ENCODE results near the gene GRIK4. TPM values are rescaled to one million over a fixed set of nuclear protein-coding genes. Genes with fewer than 3 reads are reported as not detected.

Gene GRIK4
- total RNA-seq, 3 donors from 2014 or later, result 0.36 to 0.51 TPM; not detected in 1

DNA sequence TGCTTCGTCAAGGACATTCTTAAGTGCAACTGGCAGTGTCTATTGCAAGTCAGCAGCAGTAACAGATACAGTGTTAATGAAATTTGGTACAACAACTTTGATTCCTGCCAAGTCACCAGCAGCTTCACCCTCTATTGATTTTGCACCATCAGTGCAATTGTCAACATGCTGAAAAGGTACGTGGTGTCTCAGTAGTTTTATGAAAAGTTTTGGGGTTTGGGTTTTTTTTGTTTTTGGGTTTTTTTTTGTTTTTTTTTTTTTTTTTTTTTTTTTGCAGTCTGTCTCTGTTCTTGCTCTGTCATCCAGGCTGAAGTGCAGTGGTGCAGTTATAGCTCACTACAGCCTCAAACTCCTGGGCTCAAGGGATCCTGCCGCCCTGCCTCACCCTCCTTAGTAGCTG is 19.1 kb upstream of the GRIK4 start:
- H3K36me3 ChIP-seq (ENCODE audit: low read depth), result no peaks in the 10 kb centered on the region
- no peak for DNase-seq
- no peak overlapping the region for H3K4me3 ChIP-seq
- no peaks in the 10 kb centered on the region for H3K4me1 ChIP-seq (ENCODE audit: low read depth)
- H3K9me3 ChIP-seq, result no peaks in the 10 kb centered on the region
- no peak for ATAC-seq
- intact Hi-C loops (cut with DNase I, micrococcal nuclease), result no loop called here
- TF ChIP-seq, protein P1, sequence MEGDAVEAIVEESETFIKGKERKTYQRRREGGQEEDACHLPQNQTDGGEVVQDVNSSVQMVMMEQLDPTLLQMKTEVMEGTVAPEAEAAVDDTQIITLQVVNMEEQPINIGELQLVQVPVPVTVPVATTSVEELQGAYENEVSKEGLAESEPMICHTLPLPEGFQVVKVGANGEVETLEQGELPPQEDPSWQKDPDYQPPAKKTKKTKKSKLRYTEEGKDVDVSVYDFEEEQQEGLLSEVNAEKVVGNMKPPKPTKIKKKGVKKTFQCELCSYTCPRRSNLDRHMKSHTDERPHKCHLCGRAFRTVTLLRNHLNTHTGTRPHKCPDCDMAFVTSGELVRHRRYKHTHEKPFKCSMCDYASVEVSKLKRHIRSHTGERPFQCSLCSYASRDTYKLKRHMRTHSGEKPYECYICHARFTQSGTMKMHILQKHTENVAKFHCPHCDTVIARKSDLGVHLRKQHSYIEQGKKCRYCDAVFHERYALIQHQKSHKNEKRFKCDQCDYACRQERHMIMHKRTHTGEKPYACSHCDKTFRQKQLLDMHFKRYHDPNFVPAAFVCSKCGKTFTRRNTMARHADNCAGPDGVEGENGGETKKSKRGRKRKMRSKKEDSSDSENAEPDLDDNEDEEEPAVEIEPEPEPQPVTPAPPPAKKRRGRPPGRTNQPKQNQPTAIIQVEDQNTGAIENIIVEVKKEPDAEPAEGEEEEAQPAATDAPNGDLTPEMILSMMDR (IDR thresholded peaks at IDR 0.05), result no peak

DNA sequence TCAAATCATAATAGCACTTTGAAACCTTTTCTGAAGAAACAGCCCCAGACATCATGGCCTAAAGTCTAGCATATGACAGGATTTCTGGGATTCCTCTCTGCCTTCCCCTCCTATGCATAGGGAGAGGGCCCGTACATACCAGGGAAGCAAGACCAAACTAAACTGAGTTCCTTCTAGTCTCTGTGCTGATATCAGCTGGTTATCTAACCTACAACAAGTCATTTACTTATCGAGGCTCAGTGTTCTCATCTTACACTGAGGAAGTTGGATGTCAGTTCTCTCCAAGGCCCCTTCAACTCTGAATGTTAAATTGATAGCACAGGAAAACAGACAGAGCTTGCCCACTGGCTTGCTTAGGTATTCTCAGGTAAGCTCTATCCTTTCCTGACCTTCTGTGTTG is 17.0 kb upstream of the GRIK4 start:
- TF ChIP-seq, protein P1 (IDR thresholded peaks at IDR 0.05), result no peak
- H3K36me3 ChIP-seq (ENCODE audit: low read depth), result no peaks in the 10 kb centered on the region
- intact Hi-C loops (cut with DNase I, micrococcal nuclease), result no loop called here
- DNase-seq, result no peak
- H3K4me1 ChIP-seq (ENCODE audit: low read depth), result no peaks in the 10 kb centered on the region
- no peaks in the 10 kb centered on the region for H3K9me3 ChIP-seq
- ATAC-seq, result no peak
- no peak overlapping the region for H3K4me3 ChIP-seq

DNA sequence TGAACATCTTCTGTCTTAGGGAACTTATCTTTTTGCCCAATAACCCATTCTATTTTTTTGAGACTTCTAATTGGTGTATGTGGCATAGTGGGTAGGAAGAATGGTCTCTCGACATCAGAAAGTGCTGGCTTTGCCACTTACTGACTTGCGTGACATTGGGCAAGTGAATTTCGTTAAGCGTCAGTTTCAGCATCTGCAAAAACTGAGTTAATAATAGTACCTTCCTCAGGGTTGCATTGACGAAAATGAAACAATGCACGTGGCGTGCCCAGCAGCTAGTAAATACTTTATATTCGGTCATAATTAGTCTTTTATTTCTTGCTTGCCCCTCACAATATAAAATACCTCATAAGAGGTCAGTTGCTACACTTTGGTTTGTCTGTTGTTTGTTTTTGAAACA is 12.5 kb upstream of the GRIK4 start:
- Histone ChIP-seq H3K36me3 (ENCODE audit: low read depth) (no peaks in the 10 kb centered on the region), H3K4me1 (ENCODE audit: low read depth) (no peaks in the 10 kb centered on the region), H3K9me3 (no peaks in the 10 kb centered on the region), H3K4me3 (no peak overlapping the region)
- intact Hi-C loops (cut with DNase I, micrococcal nuclease), result no loop called here
- DNase-seq, result no peak
- ATAC-seq, result no peak
- TF ChIP-seq, protein P1 (IDR thresholded peaks at IDR 0.05), result no peak

DNA sequence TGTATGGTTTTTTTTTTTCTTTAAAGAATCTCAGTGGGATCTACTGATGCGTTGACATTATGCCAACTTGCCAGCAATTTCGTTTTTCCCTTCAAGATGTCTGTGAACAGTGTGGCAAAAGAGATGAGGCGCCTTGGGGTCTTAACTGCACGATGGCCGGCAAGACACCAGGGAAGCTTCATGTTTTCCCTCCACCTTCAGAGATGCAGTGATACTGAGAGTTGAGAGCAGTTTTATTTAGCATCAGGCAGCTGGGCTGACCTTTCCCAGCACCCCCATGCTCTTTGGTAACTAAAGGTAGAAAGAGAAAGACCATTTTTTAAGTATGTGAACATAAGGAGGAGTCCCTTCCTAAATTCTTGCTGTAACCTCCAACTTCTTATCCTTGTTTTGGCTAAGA is 11.7 kb upstream of the GRIK4 start:
- DNase-seq, result no peak
- TF ChIP-seq, protein P1 (IDR thresholded peaks at IDR 0.05), result no peak
- H3K4me3 ChIP-seq, result no peak overlapping the region
- no peaks in the 10 kb centered on the region for H3K36me3 ChIP-seq (ENCODE audit: low read depth)
- intact Hi-C loops (cut with DNase I, micrococcal nuclease), result no loop called here
- no peaks in the 10 kb centered on the region for H3K9me3 ChIP-seq
- no peak for ATAC-seq
- no peaks in the 10 kb centered on the region for H3K4me1 ChIP-seq (ENCODE audit: low read depth)

DNA sequence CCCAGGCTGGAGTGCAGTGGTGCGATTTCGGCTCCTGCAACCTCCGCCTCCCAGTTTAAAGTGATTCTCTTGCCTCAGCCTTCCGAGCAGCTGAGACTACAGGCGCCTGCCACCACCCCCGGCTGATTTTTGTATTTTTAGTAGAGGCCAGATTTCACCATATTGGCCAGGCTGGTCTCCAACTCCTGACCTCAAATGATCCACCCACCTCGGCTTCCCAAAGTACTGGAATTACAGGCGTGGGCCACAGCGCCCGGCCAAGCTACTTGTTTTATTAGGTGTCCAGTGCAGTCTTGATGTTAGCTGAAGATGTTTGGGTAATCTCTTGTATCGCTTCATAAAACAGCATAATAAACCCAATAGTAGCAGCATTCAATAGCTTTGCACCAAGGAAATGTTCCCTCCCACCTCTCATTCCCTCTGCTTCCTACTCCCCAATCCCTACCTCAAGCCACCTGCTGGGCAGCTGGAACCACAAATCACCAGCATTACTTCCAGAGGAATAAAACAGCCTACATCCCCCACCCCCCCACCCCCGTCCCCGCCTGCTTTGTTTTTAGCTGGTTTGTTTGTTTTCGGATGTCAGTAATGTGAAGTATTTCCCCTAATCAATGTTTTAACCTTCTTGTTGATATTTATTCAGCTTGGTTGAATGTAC is 11.0 kb upstream of the GRIK4 start:
- ATAC-seq, result no peak
- Histone ChIP-seq H3K9me3 (no peaks in the 10 kb centered on the region), H3K4me1 (ENCODE audit: low read depth) (no peaks in the 10 kb centered on the region), H3K4me3 (no peak overlapping the region), H3K36me3 (ENCODE audit: low read depth) (no peaks in the 10 kb centered on the region)
- intact Hi-C loops (cut with DNase I, micrococcal nuclease), result no loop called here
- TF ChIP-seq, protein P1 (IDR thresholded peaks at IDR 0.05), result no peak
- DNase-seq, result no peak

DNA sequence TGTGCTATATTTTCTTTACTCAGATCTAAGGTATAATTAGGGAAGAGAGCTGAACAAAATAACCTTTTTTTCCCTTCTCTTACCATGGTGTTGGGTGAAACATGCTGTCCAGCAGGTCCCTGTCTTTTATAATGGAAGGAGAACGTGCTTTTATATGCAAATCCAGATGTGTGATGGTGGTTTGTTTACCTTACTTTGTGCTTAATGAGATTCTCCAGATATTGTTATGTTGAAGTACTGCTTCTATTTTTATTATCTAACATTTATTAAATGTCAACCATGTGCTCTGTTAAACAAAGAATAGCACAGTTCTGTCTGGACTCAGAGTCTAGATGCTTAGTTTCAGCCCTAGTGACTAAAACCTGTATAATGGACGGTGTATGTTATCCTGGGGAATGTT is 10.1 kb upstream of the GRIK4 start:
- ATAC-seq (no peak), DNase-seq (no peak)
- Histone ChIP-seq H3K36me3 (ENCODE audit: low read depth) (no peaks in the 10 kb centered on the region), H3K4me1 (ENCODE audit: low read depth) (no peaks in the 10 kb centered on the region), H3K4me3 (no peak overlapping the region), H3K9me3 (no peaks in the 10 kb centered on the region)
- TF ChIP-seq, protein P1 (IDR thresholded peaks at IDR 0.05), result no peak
- intact Hi-C loops (cut with DNase I, micrococcal nuclease), result no loop called here

All from mucosa of descending colon (tissue), 3 donors.